HG03442 (cell line): ENCODE results near the gene RNPEP.
A peak's percentile ranks its signal among the peaks of the same experiment; 100 is the strongest.
"Not testable (repeated sequence)": the region's sequence is repeated elsewhere in the genome, so short reads cannot be mapped to it uniquely, and the experiment has no call there.

Experiments used
- ATAC-seq: cut with Tn5 transposase; IDR thresholded peaks from one replicate; pipeline ENCODE4 v1.9.1; 2021; ENCODE audit warnings: mild to moderate bottlenecking, moderate library complexity; ENCODE audit not compliant: unreplicated experiment

Gene RNPEP

GRCh38 chr1:202034149-202034682, 51.8 kb downstream of the RNPEP start:
- no peak for ATAC-seq

- peak; percentile 70 for ATAC-seq
Measured at GRCh38 chr1:202034683-202035462, 52.4 kb downstream of the RNPEP start.

- ATAC-seq = no peak
Measured at GRCh38 chr1:202036595-202037387, 54.3 kb downstream of the RNPEP start.

GRCh38 chr1:202037706-202038296, 55.4 kb downstream of the RNPEP start:
- ATAC-seq = no peak

GRCh38 chr1:202038688-202039346, 56.4 kb downstream of the RNPEP start:
- no peak for ATAC-seq

GRCh38 chr1:202045705-202046104, 63.3 kb downstream of the RNPEP start:
- ATAC-seq = no peak

GRCh38 chr1:202046227-202046626, 63.8 kb downstream of the RNPEP start:
- ATAC-seq = no peak

GRCh38 chr1:202046748-202047708, 64.6 kb downstream of the RNPEP start:
- no peak for ATAC-seq

GRCh38 chr1:202047977-202048376, 65.5 kb downstream of the RNPEP start:
- no peak for ATAC-seq

- no peak for ATAC-seq
Measured at GRCh38 chr1:202049129-202049528, 66.7 kb downstream of the RNPEP start.

- ATAC-seq = no peak
Measured at GRCh38 chr1:202054094-202054493, 71.6 kb downstream of the RNPEP start.

- ATAC-seq = not testable (repeated sequence)
Measured at GRCh38 chr1:202054673-202055072, 72.2 kb downstream of the RNPEP start.
